Left forelimb (tissue), 1 donor: ENCODE results near the gene HMGCL.
"Not testable (repeated sequence)": the region's sequence is repeated elsewhere in the genome, so short reads cannot be mapped to it uniquely, and the experiment has no call there.

ENCODE experiments used
- DNase-seq: peaks from one replicate; pipeline ENCODE4 v3.0.0-alpha.2; 2018; ENCODE audit warnings: low spot score

HMGCL gene

GRCh38 chr1:23798662-23799142, 26.5 kb downstream of the HMGCL start:
- no peak for DNase-seq

- DNase-seq, result no peak
Observed at GRCh38 chr1:23797478-23798448, 27.5 kb downstream of the HMGCL start.

GRCh38 chr1:23796466-23797271, 28.6 kb downstream of the HMGCL start:
- no peak for DNase-seq

GRCh38 chr1:23795676-23796465, 29.4 kb downstream of the HMGCL start:
- DNase-seq, result no peak

- DNase-seq, result not testable (repeated sequence)
Observed at GRCh38 chr1:23794732-23795182, 30.5 kb downstream of the HMGCL start.

- DNase-seq, result no peak
Observed at GRCh38 chr1:23793861-23794731, 31.1 kb downstream of the HMGCL start.

DNA sequence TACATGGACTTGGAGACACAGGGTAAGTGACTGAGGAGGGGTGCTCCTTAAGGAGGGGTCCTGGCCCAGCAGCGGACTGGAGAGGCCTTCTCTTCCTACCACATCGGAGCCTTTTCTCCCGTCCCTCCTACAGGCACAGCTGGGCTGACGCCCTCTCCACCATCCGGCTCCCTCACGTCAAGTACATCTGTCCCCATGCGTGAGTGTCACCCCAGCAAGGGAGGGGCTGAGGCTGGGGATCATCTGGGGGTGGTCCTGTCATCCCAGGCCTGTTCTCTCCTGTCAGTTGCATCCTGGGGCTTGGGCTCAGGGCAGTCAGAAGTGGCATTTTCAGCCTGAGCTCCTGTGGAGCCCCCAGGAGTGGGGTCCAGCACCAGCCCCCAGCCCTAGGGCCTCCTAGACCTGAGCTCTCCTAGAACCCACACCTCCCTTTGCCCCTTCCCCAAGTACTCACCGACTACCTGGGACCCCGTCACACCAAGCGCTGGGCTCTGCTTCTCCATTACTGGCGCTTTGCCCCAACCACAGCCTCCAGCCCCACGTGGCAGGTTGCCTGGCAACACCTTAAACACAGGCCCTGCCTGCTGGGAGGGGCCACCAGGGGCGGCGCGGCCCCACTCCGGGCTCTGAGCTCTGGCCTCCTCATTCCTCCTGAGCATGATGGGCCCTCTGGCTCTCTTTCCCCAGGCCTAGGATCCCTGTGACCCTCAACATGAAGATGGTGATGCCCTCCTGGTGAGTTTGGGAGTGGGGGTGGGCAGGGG, 32.0 kb downstream of the HMGCL start:
- DNase-seq, result no peak

- no peak for DNase-seq
Observed at GRCh38 chr1:23792151-23792945, 32.9 kb downstream of the HMGCL start.

- DNase-seq, result no peak
Observed at GRCh38 chr1:23791516-23792047, 33.6 kb downstream of the HMGCL start.

DNA sequence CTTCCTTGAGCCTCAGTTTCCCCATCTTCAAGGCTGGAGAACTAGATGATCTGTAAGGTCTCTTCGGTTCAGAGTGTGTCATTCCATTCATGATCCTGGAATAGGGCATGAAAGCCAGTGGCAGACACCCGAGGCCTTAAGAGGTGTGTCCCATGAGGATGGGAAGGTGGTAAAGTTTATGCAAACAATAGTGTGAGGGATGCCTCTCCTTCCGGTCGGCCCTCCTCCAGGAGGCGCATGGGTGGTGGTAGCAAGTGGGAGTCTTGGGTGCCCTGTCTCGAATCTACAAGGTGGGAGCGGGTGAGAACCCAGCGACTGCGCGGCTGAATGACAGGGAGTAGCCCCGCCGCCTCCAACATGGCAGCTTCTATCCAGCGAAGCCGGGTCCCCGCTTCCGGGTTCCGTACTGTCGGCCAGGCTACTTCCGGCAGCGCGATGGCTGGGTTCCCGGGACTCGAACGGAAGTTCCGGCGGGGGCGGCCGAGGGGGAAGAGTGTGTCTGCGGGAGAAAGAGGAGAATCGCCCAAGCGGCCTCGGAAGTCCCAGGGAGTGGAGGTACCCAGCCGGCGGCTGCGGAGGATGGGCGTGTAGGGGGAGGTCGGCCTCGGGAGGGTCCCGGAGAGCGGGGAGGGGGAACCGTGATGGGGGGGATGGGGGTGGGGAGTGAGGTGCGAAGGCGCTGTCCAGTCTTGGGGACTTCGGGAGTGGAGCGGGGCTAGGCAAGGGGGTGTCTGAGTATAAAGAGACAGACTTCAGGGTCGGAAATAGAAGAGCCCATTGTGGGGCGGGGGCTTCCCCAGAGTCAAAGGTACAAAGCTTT, 34.3 kb downstream of the HMGCL start, which contains the start of gene LYPLA2:
LYPLA2 (plus strand) TSS at position 450 of the 820 bp plus-strand sequence. CDS start 1,538 bp downstream, outside the sequence.
- DNase-seq, result peak; percentile 96

DNA sequence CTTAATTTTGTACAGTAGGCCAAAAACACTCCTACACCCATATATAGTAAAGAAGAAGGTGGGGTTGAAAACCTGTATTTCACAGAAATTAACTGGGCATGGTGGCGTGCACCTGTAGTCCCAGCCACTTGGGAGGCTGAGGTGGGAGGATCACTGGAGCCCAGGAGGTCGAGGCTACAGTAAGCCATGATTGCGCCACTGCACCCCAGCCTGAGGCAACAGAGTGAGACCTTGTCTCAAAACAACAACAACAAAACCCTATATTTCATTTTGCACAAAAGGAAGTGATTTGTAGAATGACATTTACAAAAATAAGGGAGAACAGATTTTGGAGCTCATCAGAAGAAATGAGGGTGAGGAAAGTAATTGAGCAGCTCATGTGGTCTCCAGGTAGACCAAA, 36.5 kb downstream of the HMGCL start:
- no peak for DNase-seq

DNA sequence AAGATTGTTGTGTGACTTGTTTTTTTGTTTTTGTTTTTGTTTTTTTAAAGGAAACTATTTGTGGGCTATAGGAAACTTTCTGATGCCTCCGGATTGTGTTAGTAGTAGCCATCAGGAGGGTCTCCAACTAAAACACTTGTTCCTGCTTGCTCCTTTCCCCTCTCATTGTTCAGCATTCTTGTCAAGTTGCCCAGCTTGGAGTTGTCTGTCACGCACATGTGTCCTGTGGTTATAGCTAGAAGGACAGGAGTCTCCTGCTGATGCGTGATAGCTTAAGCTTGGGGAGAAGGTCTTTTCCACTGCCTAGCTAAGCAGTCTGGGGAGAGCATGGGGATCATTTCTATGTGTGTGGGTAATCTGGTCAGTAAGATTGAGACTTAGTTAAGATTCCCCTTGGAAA, 37.5 kb downstream of the HMGCL start:
- DNase-seq, result no peak

DNA sequence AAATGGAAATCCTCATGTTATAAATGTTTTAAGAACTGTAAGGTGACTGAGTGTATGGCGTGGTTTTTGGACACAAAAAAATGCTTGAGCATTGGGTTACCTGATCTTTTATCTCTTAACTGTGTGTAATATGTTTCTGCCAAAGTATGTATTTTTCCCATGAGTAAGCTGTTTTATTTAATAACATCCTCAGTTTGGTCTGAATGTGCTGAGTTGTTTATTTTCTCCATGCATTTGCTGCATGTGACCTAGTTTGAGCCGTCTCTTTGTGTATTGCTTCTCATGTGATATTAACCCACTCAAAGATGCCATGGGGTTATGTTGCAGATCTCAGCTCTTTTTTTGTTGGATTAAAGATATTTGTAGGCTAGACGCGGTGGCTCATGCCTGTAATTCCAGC, 40.4 kb downstream of the HMGCL start:
- no peak for DNase-seq

DNA sequence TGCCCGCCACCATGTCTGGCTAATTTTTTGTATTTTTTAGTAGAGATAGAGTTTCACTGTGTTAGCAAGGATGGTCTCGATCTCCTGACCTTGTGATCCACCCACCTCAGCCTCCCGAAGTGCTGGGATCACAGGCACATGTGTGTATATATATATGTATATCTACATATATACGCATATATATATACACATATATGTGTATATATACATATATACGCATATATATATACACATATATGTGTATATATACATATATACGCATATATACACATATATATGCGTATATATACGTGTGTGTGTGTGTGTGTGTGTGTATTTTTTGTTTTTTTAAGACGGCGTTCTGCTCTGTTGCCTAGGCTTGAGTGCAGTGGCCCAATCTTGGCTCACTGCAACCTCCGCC, 42.1 kb downstream of the HMGCL start:
- DNase-seq, result not testable (repeated sequence)

GRCh38 chr1:23779826-23780371, 45.3 kb downstream of the HMGCL start:
- no peak for DNase-seq

DNA sequence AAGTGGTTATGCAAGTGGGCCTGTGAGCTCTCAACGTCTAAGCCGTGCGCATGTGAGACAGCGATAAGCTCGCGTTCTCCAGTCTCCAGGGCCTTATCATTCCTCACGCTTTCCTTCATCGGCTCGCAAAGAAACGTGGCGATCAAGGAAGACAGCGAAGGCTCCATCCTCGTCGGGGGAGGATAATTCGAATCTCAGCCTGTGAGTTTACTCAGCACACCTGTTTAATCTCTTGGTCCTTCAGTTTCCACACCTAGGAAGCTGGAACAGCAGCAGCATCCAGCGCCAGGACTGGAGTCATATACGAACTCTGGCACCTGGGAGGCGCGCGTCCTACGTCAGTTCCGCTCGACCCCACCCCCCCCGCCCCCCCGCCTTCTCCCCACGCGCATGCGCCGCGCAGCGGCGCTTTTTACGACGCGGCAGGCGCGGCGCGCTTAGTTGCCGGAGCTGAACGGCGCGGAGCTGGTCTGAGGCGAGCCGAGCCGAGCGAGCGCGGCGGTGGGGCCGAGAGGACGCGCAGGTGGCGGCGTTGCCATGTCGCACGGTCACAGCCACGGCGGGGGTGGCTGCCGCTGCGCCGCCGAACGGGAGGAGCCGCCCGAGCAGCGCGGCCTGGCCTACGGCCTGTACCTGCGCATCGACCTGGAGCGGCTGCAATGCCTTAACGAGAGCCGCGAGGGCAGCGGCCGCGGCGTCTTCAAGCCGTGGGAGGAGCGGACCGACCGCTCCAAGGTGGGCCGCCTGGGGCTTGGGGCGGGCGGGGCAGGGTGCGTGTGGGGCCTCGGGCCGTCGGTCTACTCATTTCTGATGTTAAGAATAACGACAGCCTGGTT, 47.0 kb downstream of the HMGCL start, which contains the start of gene PITHD1:
PITHD1 (plus strand) TSS at position 440 of the 836 bp plus-strand sequence; CDS start at position 538, 98 bp downstream.
- peak; percentile 92 for DNase-seq
